Skeletal muscle satellite cell (primary cell): ENCODE data around the gene DNAH9.

Experiments
- H3K27me3 ChIP-seq: 2 replicates; pipeline ENCODE4 v1.7.0; 2013; ENCODE audit warnings: low read length; ENCODE audit not compliant: control insufficient read depth, insufficient read depth
- H3K36me3 ChIP-seq: 2 replicates; pipeline ENCODE4 v1.7.0; 2013; ENCODE audit warnings: mild to moderate bottlenecking, control low read depth, low read length; ENCODE audit not compliant: insufficient read depth
- H3K4me1 ChIP-seq: 2 replicates; pipeline ENCODE4 v1.7.0; 2013; ENCODE audit warnings: low read length; ENCODE audit not compliant: control insufficient read depth, insufficient read depth
- H3K4me2 ChIP-seq: 2 replicates; pipeline ENCODE4 v1.7.0; 2013; ENCODE audit warnings: mild to moderate bottlenecking, low read length
- H3K4me3 ChIP-seq: 2 replicates; pipeline ENCODE4 v1.7.0; 2013; ENCODE audit warnings: low read length
- H3K9ac ChIP-seq: 2 replicates; pipeline ENCODE4 v1.7.0; 2013; ENCODE audit warnings: mild to moderate bottlenecking, low read depth, low read length, moderate library complexity
- H3K9me3 ChIP-seq: replicated peaks from 2 replicates; pipeline ENCODE4 v1.7.0; 2013; ENCODE audit warnings: mild to moderate bottlenecking, control low read depth, low read length

DNAH9 gene

GRCh38 chr17:11990363-11990983 lies 392.2 kb downstream of the DNAH9 start:
- Histone ChIP-seq H3K36me3 (peaks cover 19% of the 10 kb centered on the region), H3K9ac (no peak overlapping the region), H3K4me2 (no peak overlapping the region), H3K4me3 (no peak overlapping the region), H3K4me1 (no peaks in the 10 kb centered on the region), H3K9me3 (no peaks in the 10 kb centered on the region), H3K27me3 (no peaks in the 10 kb centered on the region)

GRCh38 chr17:11991461-11991860 lies 393.2 kb downstream of the DNAH9 start:
- Histone ChIP-seq H3K4me2 (no peak overlapping the region), H3K9me3 (no peaks in the 10 kb centered on the region), H3K4me1 (no peaks in the 10 kb centered on the region), H3K36me3 (peaks cover 19% of the 10 kb centered on the region), H3K4me3 (no peak overlapping the region), H3K9ac (no peak overlapping the region), H3K27me3 (no peaks in the 10 kb centered on the region)

- Histone ChIP-seq H3K9me3 (no peaks in the 10 kb centered on the region), H3K9ac (peak overlapping the region; percentile 90), H3K4me3 (peak overlapping the region; percentile 79), H3K36me3 (peaks cover 7% of the 10 kb centered on the region), H3K27me3 (no peaks in the 10 kb centered on the region), H3K4me2 (peak overlapping the region; percentile 79), H3K4me1 (peaks cover 4% of the 10 kb centered on the region)
These were observed 398.5 kb downstream of the DNAH9 start for GRCh38 chr17:11996722-11997146.

GRCh38 chr17:11997147-11997971 lies 399.1 kb downstream of the DNAH9 start, which contains the start of gene ZNF18:
Gene ZNF18 (minus strand): TSS chr17:11997475. CDS start chr17:11992829, 4,646 bp downstream.
- peaks cover under 1% of the 10 kb centered on the region for H3K36me3 ChIP-seq
- no peaks in the 10 kb centered on the region for H3K27me3 ChIP-seq
- H3K4me2 ChIP-seq, result peak within 1 kb of the TSS; percentile 89
- H3K9ac ChIP-seq, result peak within 1 kb of the TSS; percentile 90
- no peaks in the 10 kb centered on the region for H3K9me3 ChIP-seq
- peak within 1 kb of the TSS; percentile 79 for H3K4me3 ChIP-seq
- peaks cover 4% of the 10 kb centered on the region for H3K4me1 ChIP-seq

- H3K36me3 ChIP-seq, result no peaks in the 10 kb centered on the region
- H3K9ac ChIP-seq, result peak overlapping the region; percentile 90
- peaks cover 4% of the 10 kb centered on the region for H3K4me1 ChIP-seq
- H3K4me2 ChIP-seq, result peak overlapping the region; percentile 89
- peak overlapping the region; percentile 79 for H3K4me3 ChIP-seq
- H3K27me3 ChIP-seq, result no peaks in the 10 kb centered on the region
- H3K9me3 ChIP-seq, result no peaks in the 10 kb centered on the region
These were observed 399.6 kb downstream of the DNAH9 start for GRCh38 chr17:11997972-11998233.

GRCh38 chr17:11999696-12000095 lies 401.4 kb downstream of the DNAH9 start:
- H3K4me2 ChIP-seq, result no peak overlapping the region
- H3K36me3 ChIP-seq, result no peaks in the 10 kb centered on the region
- no peak overlapping the region for H3K4me3 ChIP-seq
- no peaks in the 10 kb centered on the region for H3K27me3 ChIP-seq
- H3K9me3 ChIP-seq, result no peaks in the 10 kb centered on the region
- no peak overlapping the region for H3K9ac ChIP-seq
- peaks cover 4% of the 10 kb centered on the region for H3K4me1 ChIP-seq

- Histone ChIP-seq H3K4me1 (peaks cover 2% of the 10 kb centered on the region), H3K9me3 (no peaks in the 10 kb centered on the region), H3K9ac (no peak overlapping the region), H3K4me2 (no peak overlapping the region), H3K4me3 (no peak overlapping the region), H3K36me3 (no peaks in the 10 kb centered on the region), H3K27me3 (peaks cover 4% of the 10 kb centered on the region)
These were observed 409.2 kb downstream of the DNAH9 start for GRCh38 chr17:12007466-12007865.
